Suprapubic skin (tissue), 3 donors: ENCODE results near the gene GRID1.

Experiments used
- EP300 ChIP-seq: sonication (generic); formaldehyde crosslinking; IDR thresholded peaks from one replicate; pipeline ENCODE4 v1.6.1; 2017; ENCODE audit warnings: antibody characterized with exemption
- POLR2A ChIP-seq, 2 donors: fragments of 450-650 bp; IDR thresholded peaks; one replicate each; pipeline ENCODE4 v1.6.1; 2017; ENCODE audit warnings: antibody characterized with exemption in 2 of 2, mild to moderate bottlenecking in 2 of 2, moderate library complexity in 2 of 2
- TF ChIP-seq, protein P1 (sequence below), 2 donors: fragments of 200-600 bp in 1 of 2; fragments of 450-650 bp in 1 of 2; sonication (generic) in 1 of 2; IDR thresholded peaks; one replicate each; pipeline ENCODE4 v1.5.1; 2016 to 2019; ENCODE audit warnings: antibody characterized with exemption in 2 of 2, mild to moderate bottlenecking in 1 of 2, moderate library complexity in 1 of 2

DNA sequence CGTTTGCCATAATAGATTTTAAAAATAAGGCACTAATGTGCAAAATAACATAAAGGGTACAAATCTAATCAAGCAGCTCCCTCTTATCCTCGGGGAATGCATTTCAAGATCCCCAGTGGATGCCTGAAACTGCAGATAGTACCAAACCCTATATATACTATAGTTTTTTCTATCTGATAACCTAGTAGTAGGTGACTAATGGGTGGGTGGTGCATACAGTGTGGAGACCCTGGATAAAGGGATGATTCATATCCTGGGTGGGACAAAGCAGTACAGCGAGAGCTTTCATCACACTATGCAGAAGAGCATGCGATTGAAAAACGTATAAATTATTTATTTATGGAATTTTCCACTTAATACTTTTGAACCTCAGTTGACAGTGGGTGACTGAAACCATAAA, 464.5 kb downstream of the GRID1 start:
- TF ChIP-seq, protein P1, sequence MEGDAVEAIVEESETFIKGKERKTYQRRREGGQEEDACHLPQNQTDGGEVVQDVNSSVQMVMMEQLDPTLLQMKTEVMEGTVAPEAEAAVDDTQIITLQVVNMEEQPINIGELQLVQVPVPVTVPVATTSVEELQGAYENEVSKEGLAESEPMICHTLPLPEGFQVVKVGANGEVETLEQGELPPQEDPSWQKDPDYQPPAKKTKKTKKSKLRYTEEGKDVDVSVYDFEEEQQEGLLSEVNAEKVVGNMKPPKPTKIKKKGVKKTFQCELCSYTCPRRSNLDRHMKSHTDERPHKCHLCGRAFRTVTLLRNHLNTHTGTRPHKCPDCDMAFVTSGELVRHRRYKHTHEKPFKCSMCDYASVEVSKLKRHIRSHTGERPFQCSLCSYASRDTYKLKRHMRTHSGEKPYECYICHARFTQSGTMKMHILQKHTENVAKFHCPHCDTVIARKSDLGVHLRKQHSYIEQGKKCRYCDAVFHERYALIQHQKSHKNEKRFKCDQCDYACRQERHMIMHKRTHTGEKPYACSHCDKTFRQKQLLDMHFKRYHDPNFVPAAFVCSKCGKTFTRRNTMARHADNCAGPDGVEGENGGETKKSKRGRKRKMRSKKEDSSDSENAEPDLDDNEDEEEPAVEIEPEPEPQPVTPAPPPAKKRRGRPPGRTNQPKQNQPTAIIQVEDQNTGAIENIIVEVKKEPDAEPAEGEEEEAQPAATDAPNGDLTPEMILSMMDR (IDR thresholded peaks at IDR 0.05), result no peak
- TF ChIP-seq EP300 (no peak), POLR2A (IDR thresholded peaks at IDR 0.05) (no peak)
